Measurements from ENCODE around the gene QKI.

GRCh38 chr6:163409712-163410111, 4.8 kb upstream of the QKI start:
- TF ChIP-seq CTCF (IDR thresholded peaks at IDR 0.05; ENCODE audit: low read depth, low read length): no peak
- no peak for TF ChIP-seq POLR2A (IDR thresholded peaks at IDR 0.05; ENCODE audit: extremely low read depth, insufficient read length)
